Calu3 (cell line): ENCODE results near the gene C5orf22. TPM values are rescaled to one million over a fixed set of nuclear protein-coding genes. Genes with fewer than 3 reads are reported as not detected.

ENCODE experiments used
- BruUV-seq: library from RNA; stranded (reverse); fragments of 400-500 nt; replicated peaks from 2 replicates; lab custom pipeline; 2021; lab: Mats Ljungman, UMichigan
- CTCF ChIA-PET: fragments of 300-600 bp; sonication (Branson Sonifier 250); formaldehyde crosslinking; loops from one replicate; lab custom pipeline; 2022; ENCODE audit warnings: antibody characterized with exemption; lab: Charles Lee
- DNase-seq: peaks from one replicate; pipeline ENCODE4 v3.0.0; 2022
- H3K27ac Mint-ChIP-seq: one replicate; pipeline ENCODE4 v1.8.0; 2022; ENCODE audit warnings: mixed read lengths; ENCODE audit not compliant: unreplicated experiment
- H3K27me3 Mint-ChIP-seq: one replicate; pipeline ENCODE4 v1.8.0; 2022; ENCODE audit warnings: mixed read lengths; ENCODE audit not compliant: unreplicated experiment
- H3K36me3 Mint-ChIP-seq: one replicate; pipeline ENCODE4 v1.8.0; 2022; ENCODE audit warnings: mild to moderate bottlenecking, moderate library complexity, mixed read lengths; ENCODE audit not compliant: insufficient read depth, unreplicated experiment
- H3K4me1 Mint-ChIP-seq: one replicate; pipeline ENCODE4 v1.8.0; 2022; ENCODE audit warnings: mild to moderate bottlenecking, low read depth, mixed read lengths; ENCODE audit not compliant: unreplicated experiment
- H3K4me3 Mint-ChIP-seq: one replicate; pipeline ENCODE4 v1.8.0; 2022; ENCODE audit warnings: mild to moderate bottlenecking, low read depth, moderate library complexity, mixed read lengths; ENCODE audit not compliant: unreplicated experiment
- H3K9me3 Mint-ChIP-seq: one replicate; pipeline ENCODE4 v1.8.0; 2022; ENCODE audit warnings: low read depth, mixed read lengths; ENCODE audit not compliant: unreplicated experiment
- CTCF ChIP-seq: fragments of 200-600 bp; IDR thresholded peaks from one replicate; pipeline ENCODE4 v1.8.0; 2022; ENCODE audit warnings: antibody characterized with exemption; ENCODE audit not compliant: unreplicated experiment
- intact Hi-C: fragments of 100-400 bp; cut with micrococcal nuclease; formaldehyde crosslinking; loops from one replicate; pipeline ENCODE4 v1.10.0; 2022; ENCODE audit not compliant: unreplicated experiment
- total RNA-seq: library from RNA; stranded (reverse); gene quantifications from 2 replicates; pipeline ENCODE4 v1.2.3, GENCODE V29; 2022

The C5orf22 gene
- total RNA-seq, 1 experiment from 2014 or later: 25.2 TPM

DNA sequence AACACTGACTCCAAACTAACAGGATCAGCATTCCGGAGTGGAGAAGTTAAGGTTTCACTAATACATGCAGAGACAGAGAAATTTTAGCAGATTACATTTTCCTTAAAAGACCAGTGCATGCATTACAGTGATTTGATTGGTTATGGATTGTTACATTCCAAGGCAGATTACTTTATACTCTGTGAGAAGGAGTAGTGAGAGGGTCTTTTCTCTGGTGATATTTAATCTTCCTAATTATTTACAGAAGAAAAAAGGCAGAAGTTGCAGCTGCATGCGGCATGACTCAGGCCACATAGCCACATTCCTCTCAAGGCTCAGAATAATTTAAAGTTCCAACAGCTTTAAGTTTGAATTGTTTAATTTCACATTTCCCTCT lies 53.8 kb downstream of the C5orf22 start:
- TF ChIP-seq CTCF: no peak
- BruUV-seq: no TSS peak
- H3K4me3 Mint-ChIP-seq: no peak overlapping the region

DNA sequence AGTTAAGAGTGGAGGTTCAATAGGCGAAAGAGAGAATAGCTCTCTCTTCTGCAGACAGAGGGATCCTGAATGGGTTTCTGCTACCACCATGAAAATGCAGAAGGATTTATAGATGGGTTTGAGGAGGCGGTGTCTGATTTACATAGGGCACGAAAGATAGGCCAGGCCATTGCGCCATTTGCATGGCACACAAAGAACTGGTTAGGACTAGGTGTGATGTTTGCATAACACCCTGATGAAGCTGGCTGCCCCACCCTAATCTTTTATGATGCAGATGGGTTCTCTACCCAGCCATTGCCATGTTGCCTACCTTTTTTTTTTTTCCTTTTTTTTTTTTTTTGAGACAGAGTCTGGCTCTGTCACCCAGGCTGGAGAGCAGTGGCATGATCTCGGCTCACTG lies 55.4 kb downstream of the C5orf22 start:
- Mint-ChIP-seq H3K36me3 (no peaks in the 10 kb centered on the region), H3K27ac (no peak overlapping the region), H3K4me3 (no peak overlapping the region), H3K4me1 (no peaks in the 10 kb centered on the region), H3K9me3 (no peaks in the 10 kb centered on the region), H3K27me3 (peaks cover 12% of the 10 kb centered on the region)
- intact Hi-C loops: no loop called here
- CTCF ChIA-PET: interaction anchor here (0.6 kb wide), 1 partner anchor 218 kb away, joined by 4 read pairs; no protein-coding TSS in a partner anchor
- TF ChIP-seq CTCF: no peak
- DNase-seq: no peak
- no TSS peak for BruUV-seq

More for the DNA sequence above, 53.8 kb downstream of the C5orf22 start:
- Mint-ChIP-seq H3K4me1 (no peaks in the 10 kb centered on the region), H3K27me3 (peaks cover 16% of the 10 kb centered on the region), H3K27ac (no peak overlapping the region), H3K9me3 (no peaks in the 10 kb centered on the region), H3K36me3 (no peaks in the 10 kb centered on the region)
- DNase-seq: no peak
- intact Hi-C loops: no loop called here
- CTCF ChIA-PET: interaction anchor here (0.5 kb wide), 1 partner anchor 163 kb away, joined by 4 read pairs; no protein-coding TSS in a partner anchor

DNA sequence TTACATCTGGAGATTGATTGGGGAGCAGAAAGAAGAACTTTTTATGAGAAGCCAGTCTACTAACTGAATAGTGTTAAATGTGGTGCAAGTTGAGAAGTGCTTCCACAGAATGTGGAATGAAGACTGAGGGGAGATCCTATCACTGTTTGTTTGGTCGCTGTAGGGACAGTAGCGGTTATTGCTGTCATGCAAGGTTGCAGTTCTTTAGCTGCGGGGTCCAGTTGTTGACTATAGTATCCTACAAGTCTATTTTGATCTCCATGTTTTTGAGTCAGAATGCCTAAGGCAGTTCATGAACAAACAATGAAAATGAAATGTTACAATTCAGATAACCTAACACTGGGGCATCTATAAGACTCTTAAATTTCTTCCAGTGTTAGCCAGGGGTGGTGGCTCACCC lies 61.6 kb downstream of the C5orf22 start:
- Mint-ChIP-seq H3K9me3 (no peaks in the 10 kb centered on the region), H3K27me3 (peaks cover 27% of the 10 kb centered on the region), H3K36me3 (no peaks in the 10 kb centered on the region), H3K4me3 (no peak overlapping the region), H3K4me1 (no peaks in the 10 kb centered on the region), H3K27ac (no peak overlapping the region)
- no peak for DNase-seq
- TF ChIP-seq CTCF: no peak
- CTCF ChIA-PET: no interaction called here
- BruUV-seq: no TSS peak
- intact Hi-C loops: no loop called here

DNA sequence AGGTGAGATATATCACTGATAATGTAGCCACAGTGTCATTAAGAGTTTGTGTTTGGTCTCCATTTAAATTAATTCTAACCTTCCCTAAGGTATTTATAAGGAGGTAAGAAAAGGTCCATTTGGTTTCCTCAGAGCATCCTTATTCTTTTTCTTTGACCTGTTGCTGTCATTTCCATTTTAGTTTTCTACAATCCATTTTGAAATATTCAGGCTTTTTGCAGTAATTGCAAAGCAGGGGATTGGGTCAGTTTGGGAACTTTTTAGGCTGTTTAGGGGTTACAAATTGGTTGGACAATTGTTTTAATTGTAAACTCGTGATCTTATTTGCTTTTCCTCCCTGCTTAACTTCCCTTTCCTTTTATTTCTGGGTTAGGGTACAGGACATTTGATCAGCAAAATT lies 64.3 kb downstream of the C5orf22 start:
- H3K27ac Mint-ChIP-seq: no peak overlapping the region
- peaks cover 37% of the 10 kb centered on the region for H3K27me3 Mint-ChIP-seq
- intact Hi-C loops: no loop called here
- TF ChIP-seq CTCF: no peak
- no peak overlapping the region for H3K4me3 Mint-ChIP-seq
- no peaks in the 10 kb centered on the region for H3K9me3 Mint-ChIP-seq
- no peak for DNase-seq
- BruUV-seq: no TSS peak
- no peaks in the 10 kb centered on the region for H3K36me3 Mint-ChIP-seq
- CTCF ChIA-PET: no interaction called here
- H3K4me1 Mint-ChIP-seq: no peaks in the 10 kb centered on the region
